Astrocyte of the hippocampus (primary cell): ENCODE data around the gene ORAI3.
A peak's percentile ranks its signal among the peaks of the same experiment; 100 is the strongest.

Experiments
- DNase-seq: peaks from one replicate; pipeline ENCODE4 v3.0.0; 2011; ENCODE audit warnings: low read depth, low spot score

Gene ORAI3

DNA sequence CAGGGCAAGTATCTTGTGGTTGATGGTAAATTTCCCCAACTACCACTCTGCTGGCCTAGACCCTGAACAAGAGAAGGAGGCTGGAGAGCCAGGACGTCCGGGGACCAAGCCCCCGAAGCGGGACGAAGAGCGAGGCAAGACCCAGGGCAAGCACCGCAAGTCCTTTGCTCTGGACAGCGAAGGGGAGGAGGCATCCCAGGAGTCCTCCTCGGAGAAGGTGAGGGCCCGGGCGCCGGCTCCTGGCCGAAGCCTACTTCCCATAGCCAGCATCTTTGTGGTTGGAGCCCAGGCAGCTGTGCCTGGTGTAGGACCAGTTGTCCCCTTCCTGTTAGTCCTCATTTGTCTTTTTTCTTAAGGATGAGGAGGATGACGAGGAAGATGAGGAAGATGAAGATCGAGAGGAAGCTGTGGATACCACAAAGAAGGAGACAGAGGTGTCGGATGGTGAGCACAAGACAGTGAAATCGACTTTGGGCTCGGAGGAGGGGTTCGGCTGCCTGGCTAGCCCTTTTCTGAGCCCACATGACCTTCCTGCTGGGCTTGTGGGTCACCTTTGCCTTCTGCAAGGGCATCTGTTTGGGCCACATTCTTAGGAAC, 20.5 kb downstream of the ORAI3 start:
- no peak for DNase-seq

DNA sequence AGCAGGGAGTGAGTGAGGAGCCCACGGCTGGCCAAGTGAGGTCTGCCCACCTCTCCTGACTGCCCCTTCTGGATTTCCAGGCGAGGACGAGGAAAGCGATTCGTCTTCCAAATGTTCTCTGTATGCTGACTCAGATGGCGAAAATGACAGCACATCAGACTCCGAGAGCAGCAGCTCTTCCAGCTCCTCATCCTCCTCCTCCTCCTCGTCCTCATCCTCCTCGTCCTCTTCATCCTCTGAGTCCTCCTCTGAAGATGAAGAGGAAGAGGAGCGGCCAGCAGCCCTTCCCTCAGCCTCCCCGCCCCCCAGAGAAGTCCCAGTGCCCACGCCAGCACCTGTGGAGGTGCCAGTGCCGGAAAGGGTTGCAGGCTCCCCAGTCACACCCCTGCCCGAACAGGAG, 22.4 kb downstream of the ORAI3 start:
- no peak for DNase-seq

DNA sequence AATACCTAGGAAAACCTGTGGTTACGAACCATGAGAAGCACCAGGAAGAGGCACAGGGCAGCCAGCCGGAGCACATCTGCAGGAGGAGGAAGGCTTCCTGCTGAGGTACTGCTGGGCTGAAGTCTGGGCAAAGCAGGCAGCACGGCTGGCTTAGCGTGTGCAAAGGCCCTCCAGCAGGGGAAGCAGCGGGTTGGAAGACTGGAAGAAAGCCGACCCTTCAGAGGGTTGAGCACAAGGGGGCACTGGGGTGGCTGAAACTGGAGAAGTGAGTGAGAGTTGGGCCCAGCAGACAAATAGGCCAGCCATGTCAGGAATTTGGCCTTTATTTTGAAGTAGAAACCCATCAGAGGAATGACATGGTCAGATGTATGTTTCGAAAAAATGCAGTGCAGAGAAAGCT, 24.0 kb downstream of the ORAI3 start:
- peak; percentile 46 for DNase-seq

DNA sequence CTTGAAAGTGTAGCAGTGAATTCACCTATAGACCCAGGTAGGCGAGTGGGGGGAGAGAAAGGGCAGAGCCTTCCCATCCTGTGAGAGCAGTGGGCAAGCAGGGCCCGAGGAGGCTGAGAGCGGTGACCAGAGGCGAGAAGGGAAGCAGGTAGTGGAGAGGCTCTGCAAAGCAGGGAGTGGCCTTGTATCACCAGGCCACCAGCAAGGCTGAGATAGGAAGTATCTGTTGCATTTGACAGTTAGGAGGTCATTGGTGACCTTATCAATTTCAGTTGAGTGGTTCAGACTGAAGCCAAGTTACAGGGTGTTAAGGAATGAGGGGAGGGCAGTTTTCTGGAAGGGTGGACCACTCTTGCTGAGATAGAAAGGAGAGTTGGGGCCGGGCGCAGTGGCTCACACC, 25.5 kb downstream of the ORAI3 start:
- DNase-seq, result no peak

DNA sequence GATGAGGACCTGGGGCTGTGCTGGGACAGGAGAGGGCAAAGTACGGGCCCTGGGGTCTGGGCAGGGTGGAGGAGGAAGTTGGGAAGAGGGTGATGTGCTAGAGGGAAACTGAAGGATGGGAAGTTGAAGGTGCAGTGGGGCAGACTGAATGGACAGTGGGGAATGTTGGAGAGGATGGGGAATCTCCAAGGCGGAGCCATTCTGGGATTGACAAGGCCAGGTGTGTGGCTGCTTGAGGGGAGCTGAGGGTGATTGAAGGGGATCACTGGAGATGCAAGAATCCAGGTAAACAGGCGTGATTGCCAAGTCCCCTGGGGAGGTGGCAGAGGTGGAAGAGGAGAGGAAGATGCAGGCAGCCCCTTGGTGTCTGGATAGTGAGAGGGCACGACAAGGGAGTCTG, 27.6 kb downstream of the ORAI3 start:
- DNase-seq, result no peak

DNA sequence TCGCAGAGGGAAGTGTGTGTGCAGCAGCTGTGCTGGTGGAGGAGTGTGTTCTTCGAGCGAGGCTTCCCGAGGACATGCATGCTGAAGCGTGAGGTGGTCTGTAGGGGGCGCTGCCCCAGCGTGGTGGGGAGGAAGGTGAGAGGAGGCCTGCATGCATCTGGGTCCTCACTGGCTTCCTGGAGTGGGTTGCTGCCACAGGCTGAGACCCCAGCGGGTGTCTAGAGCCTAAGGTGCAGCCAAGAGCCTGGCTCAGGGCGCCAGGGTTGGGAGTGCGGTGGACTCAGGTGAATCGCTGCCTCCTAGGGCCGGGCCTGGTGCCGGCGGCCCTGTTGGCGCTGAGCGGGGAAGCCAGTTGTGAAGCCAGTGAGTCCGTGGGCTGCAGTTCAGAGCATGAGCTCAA, 28.6 kb downstream of the ORAI3 start:
- no peak for DNase-seq

DNA sequence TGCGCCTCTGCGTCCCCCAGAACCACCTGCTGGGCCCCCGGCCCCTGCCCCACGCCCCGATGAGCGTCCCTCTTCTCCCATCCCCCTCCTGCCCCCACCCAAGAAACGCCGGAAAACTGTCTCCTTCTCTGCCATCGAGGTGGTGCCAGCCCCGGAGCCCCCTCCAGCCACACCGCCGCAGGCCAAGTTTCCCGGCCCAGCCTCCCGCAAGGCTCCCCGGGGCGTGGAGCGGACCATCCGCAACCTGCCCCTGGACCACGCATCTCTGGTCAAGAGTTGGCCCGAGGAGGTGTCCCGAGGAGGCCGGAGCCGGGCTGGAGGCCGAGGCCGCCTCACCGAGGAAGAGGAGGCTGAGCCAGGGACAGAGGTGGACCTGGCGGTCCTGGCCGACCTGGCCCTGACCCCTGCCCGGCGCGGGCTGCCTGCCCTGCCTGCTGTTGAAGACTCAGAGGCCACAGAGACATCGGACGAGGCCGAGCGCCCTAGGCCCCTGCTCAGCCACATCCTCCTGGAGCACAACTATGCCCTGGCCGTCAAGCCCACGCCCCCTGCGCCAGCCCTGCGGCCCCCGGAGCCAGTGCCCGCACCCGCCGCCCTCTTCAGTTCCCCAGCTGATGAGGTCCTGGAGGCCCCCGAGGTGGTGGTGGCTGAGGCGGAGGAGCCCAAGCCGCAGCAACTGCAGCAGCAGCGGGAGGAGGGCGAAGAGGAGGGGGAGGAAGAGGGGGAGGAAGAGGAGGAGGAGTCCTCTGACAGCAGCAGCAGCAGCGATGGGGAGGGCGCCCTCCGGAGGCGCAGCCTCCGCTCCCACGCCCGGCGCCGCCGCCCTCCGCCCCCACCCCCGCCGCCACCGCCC, 30.5 kb downstream of the ORAI3 start:
- DNase-seq, result no peak

DNA sequence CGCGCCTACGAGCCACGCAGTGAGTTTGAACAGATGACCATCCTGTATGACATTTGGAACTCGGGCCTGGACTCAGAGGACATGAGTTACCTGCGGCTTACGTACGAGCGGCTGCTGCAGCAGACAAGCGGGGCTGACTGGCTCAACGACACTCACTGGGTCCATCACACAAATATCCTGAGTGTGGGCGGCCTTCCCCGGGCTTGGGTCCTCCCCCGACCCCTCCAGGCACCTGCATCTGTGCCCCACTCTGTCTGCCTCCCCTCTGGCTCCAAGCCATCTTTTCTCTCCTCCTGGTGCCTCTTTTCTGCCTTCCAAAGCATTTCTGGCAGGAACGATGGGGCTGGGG, 31.1 kb downstream of the ORAI3 start:
- DNase-seq, result no peak

DNA sequence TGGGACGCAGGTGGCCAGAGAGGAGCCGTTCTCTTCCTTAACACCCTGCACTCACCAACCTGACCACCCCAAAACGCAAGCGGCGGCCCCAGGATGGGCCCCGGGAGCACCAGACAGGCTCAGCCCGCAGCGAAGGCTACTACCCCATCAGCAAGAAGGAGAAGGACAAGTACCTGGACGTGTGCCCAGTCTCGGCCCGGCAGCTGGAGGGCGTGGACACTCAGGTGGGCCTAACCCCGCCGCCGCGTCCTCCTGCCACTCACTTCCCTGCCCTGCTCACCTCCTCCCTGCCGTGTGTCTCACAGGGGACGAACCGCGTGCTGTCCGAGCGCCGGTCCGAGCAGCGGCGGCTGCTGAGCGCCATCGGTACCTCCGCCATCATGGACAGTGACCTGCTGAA, 31.6 kb downstream of the ORAI3 start:
- no peak for DNase-seq

DNA sequence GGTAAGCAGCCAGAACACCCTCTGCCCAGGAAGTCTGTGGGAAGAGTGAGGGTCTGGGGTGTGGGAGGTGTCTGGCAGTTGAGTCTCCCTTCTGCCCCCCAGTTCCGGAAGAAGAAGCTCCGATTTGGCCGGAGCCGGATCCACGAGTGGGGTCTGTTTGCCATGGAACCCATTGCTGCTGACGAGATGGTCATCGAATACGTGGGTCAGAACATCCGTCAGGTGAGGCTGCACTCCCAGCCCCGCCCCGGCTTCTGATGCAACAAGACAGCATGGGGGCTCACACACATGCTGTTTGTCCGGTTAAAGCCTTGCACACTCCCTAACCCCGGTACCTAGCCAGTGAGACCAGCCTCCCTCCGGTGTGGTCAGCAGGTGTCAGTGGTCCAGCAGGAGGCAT, 32.1 kb downstream of the ORAI3 start:
- DNase-seq, result no peak

DNA sequence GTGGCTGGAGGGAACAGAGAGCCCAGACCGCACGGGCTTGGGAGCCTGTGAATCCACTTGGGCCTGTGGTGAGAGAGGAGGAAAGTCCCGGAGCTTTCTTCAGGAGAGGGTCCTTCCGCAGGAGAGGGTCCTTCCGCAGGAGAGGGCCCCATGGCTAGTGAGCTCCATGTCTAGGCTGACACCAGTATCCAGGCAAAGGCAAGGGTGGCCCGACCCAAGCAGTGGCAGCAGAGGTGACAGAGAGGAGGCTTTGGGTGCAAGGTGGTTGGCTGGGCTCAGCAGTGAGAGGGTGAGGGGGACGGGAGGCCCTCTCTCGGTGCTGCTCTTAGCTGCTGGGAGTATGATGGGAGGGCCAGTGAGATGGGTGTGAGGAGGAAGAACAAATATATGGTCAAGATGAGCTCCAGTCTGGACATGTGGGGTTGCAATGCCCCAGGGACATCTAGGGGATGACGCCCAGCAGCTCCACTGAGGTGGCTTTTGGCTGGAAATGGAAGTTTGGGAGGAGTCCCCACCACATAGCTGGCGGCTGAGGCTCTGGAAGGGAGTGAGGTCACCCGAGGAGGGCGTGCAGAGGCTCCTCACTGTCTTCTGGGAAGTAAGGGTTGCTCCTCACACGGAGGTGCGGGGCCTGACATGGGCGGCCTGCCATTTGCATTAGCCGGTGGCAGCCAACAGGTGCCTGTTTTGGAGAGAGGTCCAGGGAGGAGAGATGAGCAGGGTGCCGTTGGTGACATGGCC, 33.9 kb downstream of the ORAI3 start:
- DNase-seq, result no peak

DNA sequence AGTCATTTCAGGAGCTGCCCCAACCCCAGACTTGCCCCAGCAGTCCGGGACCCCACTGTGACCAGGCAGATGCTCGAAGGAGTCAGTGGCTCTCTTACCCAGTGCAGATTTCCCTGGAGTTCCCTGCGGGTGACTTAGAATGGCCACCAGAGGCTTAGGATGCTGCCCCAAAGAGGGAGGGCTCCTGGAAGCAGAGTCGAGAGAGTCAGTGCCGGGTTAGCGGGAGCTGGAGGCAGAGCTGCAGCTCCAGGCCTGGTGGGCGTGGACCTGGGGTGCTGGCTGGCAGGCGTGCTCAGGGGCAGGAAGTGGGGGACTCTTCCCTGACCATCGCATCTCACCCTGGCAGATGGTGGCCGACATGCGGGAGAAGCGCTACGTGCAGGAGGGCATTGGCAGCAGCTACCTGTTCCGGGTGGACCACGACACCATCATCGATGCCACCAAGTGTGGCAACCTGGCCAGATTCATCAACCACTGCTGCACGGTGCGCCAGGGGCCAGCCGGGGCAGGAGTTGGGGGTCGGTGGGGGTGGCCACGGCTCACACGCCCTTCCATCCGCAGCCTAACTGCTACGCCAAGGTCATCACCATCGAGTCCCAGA, 34.5 kb downstream of the ORAI3 start:
- no peak for DNase-seq

DNA sequence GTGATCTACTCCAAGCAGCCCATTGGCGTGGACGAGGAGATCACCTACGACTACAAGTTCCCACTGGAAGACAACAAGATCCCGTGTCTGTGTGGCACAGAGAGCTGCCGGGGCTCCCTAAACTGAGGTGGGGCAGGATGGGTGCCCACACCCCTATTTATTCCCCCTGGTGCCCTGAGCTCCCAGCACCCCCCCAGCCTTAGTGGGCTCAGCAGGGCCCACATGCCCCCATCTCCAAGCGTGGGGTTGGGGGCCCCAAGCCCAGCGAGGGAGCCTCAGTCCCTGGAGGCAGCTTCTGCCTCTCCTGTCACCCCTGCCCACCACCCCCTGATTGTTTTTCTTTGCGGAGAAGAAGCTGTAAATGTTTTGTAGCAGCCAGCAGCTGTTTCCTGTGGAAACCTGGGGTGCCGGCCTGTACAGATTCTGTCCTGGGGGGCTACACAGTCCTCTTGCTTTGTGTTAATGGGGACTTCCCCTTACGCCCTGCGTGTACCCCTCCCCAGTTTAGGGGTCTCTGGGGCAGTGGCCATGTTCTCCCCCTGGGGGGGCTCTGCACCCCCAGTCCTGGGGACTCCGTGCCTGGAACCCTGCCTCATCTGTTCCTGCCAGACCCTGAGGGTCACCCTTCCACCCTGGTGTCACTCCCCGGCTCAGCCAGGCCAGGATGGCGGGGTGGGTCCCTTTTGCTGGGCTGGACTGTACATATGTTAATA, 35.2 kb downstream of the ORAI3 start:
- DNase-seq, result no peak

DNA sequence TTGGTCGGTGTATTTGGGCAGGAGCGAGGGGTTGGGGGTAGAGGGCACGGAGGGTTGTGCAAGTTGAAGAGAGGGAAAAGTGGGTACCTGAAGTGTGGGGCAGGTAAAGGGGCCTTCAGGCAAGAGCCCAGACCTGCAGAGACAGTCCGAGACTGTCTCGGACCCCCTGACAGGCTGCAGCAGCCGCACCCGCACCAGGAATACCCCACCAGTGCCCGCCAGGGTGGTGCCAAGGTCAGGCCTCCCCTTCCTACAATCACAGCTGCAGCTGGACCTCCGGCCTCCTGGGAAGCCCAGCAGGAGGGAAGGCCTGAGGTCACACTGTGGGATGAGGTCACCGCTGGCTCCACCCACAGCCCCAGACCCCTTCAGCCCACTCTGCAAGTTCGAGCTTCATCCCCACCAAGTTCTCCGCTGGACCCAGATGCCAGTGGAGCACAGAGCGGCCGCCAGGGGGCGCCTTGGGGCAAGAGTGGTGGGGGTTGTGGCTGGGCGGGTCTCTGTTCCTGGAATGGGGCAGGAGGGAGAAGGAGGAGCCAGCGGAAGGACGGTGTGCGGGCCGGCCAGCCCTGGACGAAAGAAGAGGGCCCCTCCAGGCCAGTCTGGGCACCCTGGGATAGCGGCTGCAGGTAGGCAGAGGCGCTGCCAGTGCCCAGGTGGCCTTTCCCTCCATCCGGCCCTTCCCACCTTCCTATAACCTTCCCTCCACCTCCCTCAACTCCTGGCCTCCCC, 36.0 kb downstream of the ORAI3 start, which contains the start of gene HSD3B7:
TSS of gene HSD3B7 (plus strand) at position 539 of the 732 bp plus-strand sequence. CDS start 452 bp downstream, outside the sequence.
- DNase-seq, result peak; percentile 91

DNA sequence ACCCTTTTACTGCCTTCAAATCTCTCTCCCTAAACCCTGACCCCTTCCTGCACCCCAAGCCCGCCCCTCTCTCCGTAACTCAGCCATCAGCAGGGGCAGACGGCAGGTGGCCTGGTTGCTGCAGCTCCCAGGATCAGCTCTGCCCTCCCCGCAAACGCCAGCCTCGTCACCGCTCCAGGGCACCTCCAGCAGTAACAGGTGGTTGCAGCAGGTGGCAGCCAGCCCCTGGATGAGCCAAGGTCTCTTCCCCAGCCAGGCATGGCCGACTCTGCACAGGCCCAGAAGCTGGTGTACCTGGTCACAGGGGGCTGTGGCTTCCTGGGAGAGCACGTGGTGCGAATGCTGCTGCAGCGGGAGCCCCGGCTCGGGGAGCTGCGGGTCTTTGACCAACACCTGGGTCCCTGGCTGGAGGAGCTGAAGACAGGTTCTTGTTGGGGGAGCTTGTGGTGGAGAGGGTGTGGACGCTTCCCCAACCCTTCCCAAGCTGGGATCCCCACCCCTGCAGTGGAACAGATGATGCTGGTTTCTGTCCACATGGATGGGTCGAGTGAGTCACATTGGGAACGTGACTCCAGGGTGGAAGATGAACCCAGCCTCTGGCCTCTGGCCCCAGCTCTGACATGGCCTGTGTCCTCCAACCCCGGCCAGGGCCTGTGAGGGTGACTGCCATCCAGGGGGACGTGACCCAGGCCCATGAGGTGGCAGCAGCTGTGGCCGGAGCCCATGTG, 36.7 kb downstream of the ORAI3 start:
- peak; percentile 54 for DNase-seq

DNA sequence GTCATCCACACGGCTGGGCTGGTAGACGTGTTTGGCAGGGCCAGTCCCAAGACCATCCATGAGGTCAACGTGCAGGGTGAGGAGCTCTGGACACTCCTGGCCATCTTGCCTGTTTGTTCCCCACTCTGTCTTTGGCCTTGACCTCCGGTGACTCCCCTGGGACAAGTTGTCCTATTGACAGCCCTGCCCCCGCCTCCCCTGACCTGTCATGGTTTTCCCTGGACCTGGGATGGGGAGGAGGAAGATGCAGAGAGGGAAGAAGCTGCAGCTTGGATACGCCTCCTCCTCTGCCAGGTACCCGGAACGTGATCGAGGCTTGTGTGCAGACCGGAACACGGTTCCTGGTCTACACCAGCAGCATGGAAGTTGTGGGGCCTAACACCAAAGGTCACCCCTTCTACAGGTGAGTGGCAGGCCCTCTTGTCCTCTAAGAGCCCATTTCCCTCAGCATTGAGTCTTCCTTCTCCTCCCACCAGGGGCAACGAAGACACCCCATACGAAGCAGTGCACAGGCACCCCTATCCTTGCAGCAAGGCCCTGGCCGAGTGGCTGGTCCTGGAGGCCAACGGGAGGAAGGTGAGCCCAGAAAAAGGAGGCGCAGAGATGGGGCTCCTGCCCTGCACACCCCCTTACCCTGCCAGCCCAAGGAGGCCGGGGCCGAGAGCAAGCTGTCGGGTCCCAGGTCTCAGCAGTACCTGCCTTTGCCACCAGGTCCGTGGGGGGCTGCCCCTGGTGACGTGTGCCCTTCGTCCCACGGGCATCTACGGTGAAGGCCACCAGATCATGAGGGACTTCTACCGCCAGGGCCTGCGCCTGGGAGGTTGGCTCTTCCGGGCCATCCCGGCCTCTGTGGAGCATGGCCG, 37.5 kb downstream of the ORAI3 start:
- no peak for DNase-seq

DNA sequence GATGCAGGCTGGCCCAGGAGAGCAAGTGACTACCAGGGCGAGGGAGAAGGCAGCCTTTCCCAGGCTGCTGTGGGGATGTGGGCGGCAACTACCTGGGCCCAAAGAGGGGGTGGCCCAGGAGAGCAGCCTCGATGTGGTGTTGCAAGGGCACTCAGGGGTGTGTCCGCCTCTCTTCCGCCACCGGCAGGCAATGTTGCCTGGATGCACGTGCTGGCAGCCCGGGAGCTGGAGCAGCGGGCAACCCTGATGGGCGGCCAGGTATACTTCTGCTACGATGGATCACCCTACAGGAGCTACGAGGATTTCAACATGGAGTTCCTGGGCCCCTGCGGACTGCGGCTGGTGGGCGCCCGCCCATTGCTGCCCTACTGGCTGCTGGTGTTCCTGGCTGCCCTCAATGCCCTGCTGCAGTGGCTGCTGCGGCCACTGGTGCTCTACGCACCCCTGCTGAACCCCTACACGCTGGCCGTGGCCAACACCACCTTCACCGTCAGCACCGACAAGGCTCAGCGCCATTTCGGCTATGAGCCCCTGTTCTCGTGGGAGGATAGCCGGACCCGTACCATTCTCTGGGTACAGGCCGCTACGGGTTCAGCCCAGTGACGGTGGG, 38.8 kb downstream of the ORAI3 start:
- DNase-seq, result no peak

DNA sequence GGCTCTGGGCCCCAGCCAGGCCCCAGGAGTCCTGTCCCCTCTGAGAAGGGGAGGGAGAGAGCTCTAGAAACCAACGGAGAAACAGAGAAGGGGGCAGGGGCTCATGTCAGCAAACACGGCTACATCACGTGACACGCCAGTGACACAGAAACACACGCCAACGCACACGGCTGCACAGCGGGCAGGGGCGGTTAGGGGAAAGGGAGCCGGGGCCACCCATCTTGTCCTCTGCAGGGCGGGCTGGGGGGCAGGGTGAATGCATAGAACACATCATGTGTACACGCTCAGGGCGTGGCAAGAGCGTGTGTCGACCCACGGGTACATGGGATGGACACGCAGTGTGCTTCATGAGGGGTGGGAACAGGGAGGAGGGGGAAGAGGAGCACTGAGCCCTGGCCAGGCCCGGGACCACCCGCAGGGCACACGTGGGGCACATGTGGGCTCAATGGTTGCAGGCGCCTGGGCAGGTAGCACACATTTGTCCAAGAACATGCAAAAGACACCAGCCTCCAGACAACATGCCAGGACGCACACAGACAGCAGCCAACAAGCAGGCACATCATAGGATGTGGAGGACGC, 40.7 kb downstream of the ORAI3 start:
- no peak for DNase-seq

DNA sequence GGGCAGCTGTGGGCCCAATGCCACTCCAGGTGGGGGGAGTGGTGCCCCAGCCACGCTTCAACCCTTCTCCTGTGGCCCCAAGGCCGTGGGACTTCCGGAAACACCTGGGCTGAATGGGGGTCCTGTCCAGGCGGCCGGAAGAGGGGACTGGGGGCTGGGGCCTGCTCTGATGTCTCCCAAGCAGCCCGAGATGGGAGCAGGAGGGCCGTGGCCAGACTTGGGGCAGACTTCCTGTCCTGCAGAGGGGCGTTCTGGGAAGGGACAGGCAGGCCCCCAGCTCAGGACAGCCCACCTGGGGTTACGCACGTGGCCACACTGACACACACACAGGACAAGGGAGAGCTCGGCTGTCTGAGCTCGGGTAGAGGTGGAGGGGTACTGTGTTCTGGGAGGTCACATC, 41.2 kb downstream of the ORAI3 start:
- DNase-seq, result no peak
